AG04449 (cell line): Measurements from ENCODE around the gene DTNA.

Experiments
- CTCF ChIA-PET: fragments of 350-600 bp; formaldehyde crosslinking; extraction: SDS; loops from one replicate; lab custom pipeline; 2021; ENCODE audit warnings: antibody characterized with exemption; lab: Yijun Ruan, JAX
- POLR2A ChIA-PET: fragments of 400-600, 350-600 bp; formaldehyde crosslinking; extraction: SDS; loops from one replicate; lab custom pipeline; 2020; ENCODE audit warnings: antibody characterized with exemption, inconsistent platforms; lab: Yijun Ruan, JAX
- DNase-seq: peaks from one replicate; pipeline ENCODE4 v3.0.0-alpha.2; 2010; ENCODE audit warnings: low read depth, low spot score
- H3K4me3 ChIP-seq: 2 replicates; pipeline ENCODE4 v1.5.1; 2011; ENCODE audit warnings: low read depth, mild to moderate bottlenecking, control low read depth, low read length
- TF ChIP-seq, protein P1 (sequence below): IDR thresholded peaks from one replicate; pipeline ENCODE4 v1.5.1; 2011; ENCODE audit warnings: mild to moderate bottlenecking, moderate library complexity, low read length, control low read depth, inconsistent platforms; ENCODE audit not compliant: insufficient read depth; ENCODE audit errors: missing control alignments

DTNA gene

DNA sequence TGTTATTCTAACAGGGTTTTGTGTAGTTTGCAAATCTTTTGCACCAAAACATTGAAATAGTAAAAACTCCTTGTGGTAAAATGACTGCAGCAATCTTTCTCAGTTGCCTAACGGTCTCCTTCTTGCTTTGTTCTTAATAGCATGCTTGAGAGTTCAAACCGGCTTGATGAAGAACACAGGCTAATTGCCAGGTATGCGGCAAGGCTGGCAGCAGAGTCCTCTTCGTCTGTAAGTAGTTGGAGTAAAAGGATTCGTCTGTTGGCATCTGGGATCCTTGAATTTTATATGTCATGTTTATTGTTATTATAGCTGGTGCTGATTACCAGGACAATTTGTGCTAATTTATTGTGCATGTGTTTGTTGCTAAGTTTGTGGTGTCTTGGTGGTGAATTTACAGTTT, 138.1 kb downstream of the DTNA start:
- CTCF ChIA-PET, result no interaction called here
- POLR2A ChIA-PET, result no interaction called here
- TF ChIP-seq, protein P1, sequence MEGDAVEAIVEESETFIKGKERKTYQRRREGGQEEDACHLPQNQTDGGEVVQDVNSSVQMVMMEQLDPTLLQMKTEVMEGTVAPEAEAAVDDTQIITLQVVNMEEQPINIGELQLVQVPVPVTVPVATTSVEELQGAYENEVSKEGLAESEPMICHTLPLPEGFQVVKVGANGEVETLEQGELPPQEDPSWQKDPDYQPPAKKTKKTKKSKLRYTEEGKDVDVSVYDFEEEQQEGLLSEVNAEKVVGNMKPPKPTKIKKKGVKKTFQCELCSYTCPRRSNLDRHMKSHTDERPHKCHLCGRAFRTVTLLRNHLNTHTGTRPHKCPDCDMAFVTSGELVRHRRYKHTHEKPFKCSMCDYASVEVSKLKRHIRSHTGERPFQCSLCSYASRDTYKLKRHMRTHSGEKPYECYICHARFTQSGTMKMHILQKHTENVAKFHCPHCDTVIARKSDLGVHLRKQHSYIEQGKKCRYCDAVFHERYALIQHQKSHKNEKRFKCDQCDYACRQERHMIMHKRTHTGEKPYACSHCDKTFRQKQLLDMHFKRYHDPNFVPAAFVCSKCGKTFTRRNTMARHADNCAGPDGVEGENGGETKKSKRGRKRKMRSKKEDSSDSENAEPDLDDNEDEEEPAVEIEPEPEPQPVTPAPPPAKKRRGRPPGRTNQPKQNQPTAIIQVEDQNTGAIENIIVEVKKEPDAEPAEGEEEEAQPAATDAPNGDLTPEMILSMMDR, result no peak
- DNase-seq, result no peak
- H3K4me3 ChIP-seq, result no peak overlapping the region

DNA sequence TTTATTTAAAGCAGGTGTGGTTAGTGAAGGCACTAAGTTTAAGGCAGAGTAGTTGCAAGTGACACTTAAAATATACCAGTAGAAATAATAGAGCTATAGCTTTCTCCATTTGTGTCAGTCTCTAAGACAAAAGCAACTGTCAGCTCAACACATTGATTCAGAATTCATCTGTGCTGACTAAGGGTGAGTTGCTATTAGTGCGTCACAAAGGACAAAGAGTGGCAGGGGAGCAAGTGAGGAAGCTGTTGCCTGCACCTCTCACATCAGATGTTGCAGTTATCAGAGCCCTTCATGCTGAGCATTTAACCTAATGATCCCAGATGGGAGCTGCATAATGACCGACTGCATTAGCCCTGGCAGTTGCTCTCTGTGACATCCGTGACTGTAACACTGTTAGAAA, 138.6 kb downstream of the DTNA start:
- ChIA-PET CTCF (no interaction called here), POLR2A (no interaction called here)
- TF ChIP-seq, protein P1, result no peak
- no peak overlapping the region for H3K4me3 ChIP-seq
- no peak for DNase-seq

DNA sequence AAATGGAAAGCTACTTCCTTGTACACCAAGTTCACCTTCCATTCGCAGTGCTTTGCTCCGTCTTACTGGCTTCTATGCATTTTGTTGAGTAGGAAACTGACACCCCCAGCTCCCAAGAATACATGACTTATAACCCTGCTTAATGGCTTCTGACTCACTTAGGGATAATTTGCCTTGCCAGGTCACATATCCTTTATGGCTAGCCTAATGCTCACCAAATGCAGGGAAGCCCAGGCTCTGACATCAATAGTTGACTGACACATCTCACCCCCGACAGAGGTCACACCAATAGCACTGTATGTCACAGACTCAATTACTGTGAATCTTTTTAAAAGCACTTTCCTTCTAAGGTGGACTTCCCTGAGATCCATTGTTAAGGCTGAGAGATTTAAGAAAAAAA, 147.2 kb downstream of the DTNA start:
- no peak for DNase-seq
- no peak overlapping the region for H3K4me3 ChIP-seq
- TF ChIP-seq, protein P1, result no peak
- CTCF ChIA-PET, result no interaction called here
- POLR2A ChIA-PET, result no interaction called here

DNA sequence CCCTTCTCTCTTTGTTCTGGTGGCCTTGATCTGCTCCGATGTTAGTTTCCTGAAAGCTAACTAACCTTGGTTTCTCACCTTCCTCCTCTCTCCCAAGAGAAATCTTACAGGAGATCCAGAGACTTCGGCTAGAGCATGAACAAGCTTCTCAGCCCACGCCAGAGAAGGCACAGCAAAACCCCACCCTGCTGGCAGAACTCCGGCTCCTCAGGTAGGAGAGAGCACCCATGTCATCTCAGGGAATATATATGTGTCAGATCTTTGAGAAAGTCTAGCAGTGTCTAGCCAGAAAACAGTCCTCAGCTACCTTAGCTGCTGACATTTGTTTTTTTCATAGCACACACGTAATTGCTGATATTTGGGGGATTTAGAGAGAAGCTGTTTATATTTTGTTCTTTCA, 148.1 kb downstream of the DTNA start:
- CTCF ChIA-PET, result no interaction called here
- TF ChIP-seq, protein P1, result no peak
- no peak for DNase-seq
- no peak overlapping the region for H3K4me3 ChIP-seq
- POLR2A ChIA-PET, result no interaction called here

DNA sequence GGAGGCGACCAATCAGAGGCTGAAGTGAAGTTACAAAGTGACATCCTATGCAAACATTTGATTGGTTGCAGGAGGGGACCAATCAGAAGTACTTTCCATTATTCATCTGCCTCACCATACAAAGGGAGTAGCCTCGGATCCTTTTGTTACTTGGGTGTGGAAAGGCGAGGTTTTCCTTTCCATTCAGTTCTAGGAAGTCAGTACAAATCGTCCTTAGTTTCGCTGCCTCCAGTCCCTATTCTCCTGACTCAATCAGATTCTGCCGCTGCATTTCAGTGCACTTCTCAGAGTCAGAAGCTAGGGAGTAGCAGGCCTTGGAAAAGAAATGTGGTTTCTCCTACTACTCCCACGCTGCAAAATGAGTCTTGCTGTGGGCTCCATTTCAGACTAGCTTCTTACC, 149.4 kb downstream of the DTNA start:
- CTCF ChIA-PET, result no interaction called here
- POLR2A ChIA-PET, result no interaction called here
- H3K4me3 ChIP-seq, result no peak overlapping the region
- TF ChIP-seq, protein P1, result no peak
- no peak for DNase-seq

DNA sequence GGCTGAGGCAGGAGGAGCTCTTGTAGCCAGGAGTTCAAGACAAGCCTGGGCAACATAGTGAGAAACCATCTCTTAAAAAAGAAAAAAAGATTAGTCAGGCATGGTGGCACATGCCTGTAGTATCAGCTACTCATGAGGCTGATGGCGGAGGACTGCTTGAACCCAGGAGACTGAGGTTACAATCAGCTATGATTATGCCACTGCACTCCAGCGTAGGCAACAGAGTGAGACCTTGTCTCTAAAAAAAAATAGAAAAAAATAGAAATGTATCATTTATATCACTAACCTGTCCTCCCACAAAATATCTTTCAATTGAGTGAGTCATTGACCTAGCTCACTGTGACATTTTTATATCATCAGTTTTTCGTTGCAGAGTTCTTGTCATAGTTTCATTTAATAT, 152.5 kb downstream of the DTNA start:
- ChIA-PET CTCF (no interaction called here), POLR2A (no interaction called here)
- TF ChIP-seq, protein P1, result no peak
- H3K4me3 ChIP-seq, result no peak overlapping the region
- no peak for DNase-seq
